Transverse colon (tissue), 4 donors: Measurements from ENCODE around the gene IGLL5.

Experiments
- POLR2AphosphoS5 ChIP-seq, 3 donors: sonication (generic); formaldehyde crosslinking; IDR thresholded peaks; one replicate each; pipeline ENCODE4 v1.6.1; 2016; ENCODE audit warnings: antibody characterized with exemption in 3 of 3
- TF ChIP-seq, protein P1 (sequence below), 5 experiments: fragments of 200-600 bp in 3 of 5; fragments of 450-650 bp in 2 of 5; sonication (generic) in 3 of 5; IDR thresholded peaks; 1 replicate in 2 of 5; 2 replicates in 3 of 5; pipeline ENCODE4 v1.5.1; 2016 to 2017; ENCODE audit warnings: antibody characterized with exemption in 5 of 5, inconsistent platforms in 3 of 5, mild to moderate bottlenecking in 2 of 5, moderate library complexity in 1 of 5

- no peak for TF ChIP-seq POLR2AphosphoS5 (IDR thresholded peaks at IDR 0.05)
- TF ChIP-seq, protein P1, sequence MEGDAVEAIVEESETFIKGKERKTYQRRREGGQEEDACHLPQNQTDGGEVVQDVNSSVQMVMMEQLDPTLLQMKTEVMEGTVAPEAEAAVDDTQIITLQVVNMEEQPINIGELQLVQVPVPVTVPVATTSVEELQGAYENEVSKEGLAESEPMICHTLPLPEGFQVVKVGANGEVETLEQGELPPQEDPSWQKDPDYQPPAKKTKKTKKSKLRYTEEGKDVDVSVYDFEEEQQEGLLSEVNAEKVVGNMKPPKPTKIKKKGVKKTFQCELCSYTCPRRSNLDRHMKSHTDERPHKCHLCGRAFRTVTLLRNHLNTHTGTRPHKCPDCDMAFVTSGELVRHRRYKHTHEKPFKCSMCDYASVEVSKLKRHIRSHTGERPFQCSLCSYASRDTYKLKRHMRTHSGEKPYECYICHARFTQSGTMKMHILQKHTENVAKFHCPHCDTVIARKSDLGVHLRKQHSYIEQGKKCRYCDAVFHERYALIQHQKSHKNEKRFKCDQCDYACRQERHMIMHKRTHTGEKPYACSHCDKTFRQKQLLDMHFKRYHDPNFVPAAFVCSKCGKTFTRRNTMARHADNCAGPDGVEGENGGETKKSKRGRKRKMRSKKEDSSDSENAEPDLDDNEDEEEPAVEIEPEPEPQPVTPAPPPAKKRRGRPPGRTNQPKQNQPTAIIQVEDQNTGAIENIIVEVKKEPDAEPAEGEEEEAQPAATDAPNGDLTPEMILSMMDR (IDR thresholded peaks at IDR 0.05) = no peak
These were observed 29.1 kb upstream of the IGLL5 start for GRCh38 chr22:22858559-22858937.
